Activated gamma-delta T cell treated with anti-CD3 and anti-CD28 coated beads, Interleukin-2, amount 50 U/mL, for 16 hours (primary cell): ENCODE measurements around the gene CFAP74.
"Not testable (repeated sequence)": the region's sequence is repeated elsewhere in the genome, so short reads cannot be mapped to it uniquely, and the experiment has no call there.

Experiments used
- DNase-seq: peaks from one replicate; pipeline ENCODE4 v3.0.0-alpha.2; 2020; ENCODE audit warnings: low read depth

The CFAP74 gene

GRCh38 chr1:1984560-1985070, 19.0 kb downstream of the CFAP74 start:
- DNase-seq, result no peak

GRCh38 chr1:1982379-1983232, 21.0 kb downstream of the CFAP74 start:
- no peak for DNase-seq

GRCh38 chr1:1981631-1982327, 21.8 kb downstream of the CFAP74 start:
- not testable (repeated sequence) for DNase-seq

GRCh38 chr1:1981142-1981500, 22.5 kb downstream of the CFAP74 start:
- no peak for DNase-seq

GRCh38 chr1:1980467-1981141, 23.0 kb downstream of the CFAP74 start:
- no peak for DNase-seq

GRCh38 chr1:1979482-1980165, 24.0 kb downstream of the CFAP74 start:
- no peak for DNase-seq

- DNase-seq, result not testable (repeated sequence)
Observed at GRCh38 chr1:1978690-1979481, 24.7 kb downstream of the CFAP74 start.

- DNase-seq, result no peak
Observed at GRCh38 chr1:1978108-1978507, 25.5 kb downstream of the CFAP74 start.

GRCh38 chr1:1976031-1976430, 27.6 kb downstream of the CFAP74 start:
- no peak for DNase-seq

GRCh38 chr1:1975535-1975934, 28.1 kb downstream of the CFAP74 start:
- no peak for DNase-seq

GRCh38 chr1:1974834-1975233, 28.8 kb downstream of the CFAP74 start:
- no peak for DNase-seq

- no peak for DNase-seq
Observed at GRCh38 chr1:1973716-1974642, 29.6 kb downstream of the CFAP74 start.

GRCh38 chr1:1972976-1973715, 30.4 kb downstream of the CFAP74 start:
- no peak for DNase-seq

GRCh38 chr1:1971688-1972087, 31.9 kb downstream of the CFAP74 start:
- no peak for DNase-seq

GRCh38 chr1:1971017-1971416, 32.6 kb downstream of the CFAP74 start:
- no peak for DNase-seq

GRCh38 chr1:1969953-1970716, 33.5 kb downstream of the CFAP74 start:
- DNase-seq, result no peak

GRCh38 chr1:1969505-1969900, 34.1 kb downstream of the CFAP74 start:
- no peak for DNase-seq

GRCh38 chr1:1968767-1969504, 34.6 kb downstream of the CFAP74 start:
- DNase-seq, result no peak
